Measurements from ENCODE around the gene VWA3B. TPM values are rescaled to one million over a fixed set of nuclear protein-coding genes. Genes with fewer than 3 reads are reported as not detected.
"Not testable (repeated sequence)": the region's sequence is repeated elsewhere in the genome, so short reads cannot be mapped to it uniquely, and the experiment has no call there.

Gene VWA3B
- total and polyA plus RNA-seq, 2 experiments from 2014 or later: 0.80 TPM; not detected in 1

DNA sequence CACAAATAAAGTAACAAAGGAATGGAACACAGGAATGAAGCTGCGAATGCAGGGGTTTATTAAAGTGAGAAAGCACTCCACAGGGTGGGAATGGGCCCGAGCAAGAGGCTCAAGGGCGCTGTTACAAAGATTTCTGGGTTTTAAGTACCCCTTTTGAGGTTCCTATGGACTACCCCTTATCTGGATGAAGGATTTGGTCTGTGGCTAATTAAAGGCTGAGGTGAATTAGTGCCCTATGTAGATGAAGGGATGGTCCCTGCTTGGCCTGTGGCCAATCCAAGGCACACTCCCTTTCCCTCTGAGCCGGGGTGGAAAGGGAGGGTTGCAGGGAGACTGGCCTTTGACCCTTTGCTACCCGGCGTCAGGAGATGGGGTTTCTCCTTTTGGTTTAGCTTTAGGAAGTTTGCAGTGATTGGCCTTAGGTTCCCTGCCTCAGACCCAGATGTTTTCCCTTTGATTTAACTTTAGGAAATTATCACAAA is 211.8 kb downstream of the VWA3B start:
- H3K4me1 ChIP-seq (ENCODE audit: insufficient read depth): no peaks in the 10 kb centered on the region
- H3K4me2 ChIP-seq: no peak overlapping the region
- H3K9me3 ChIP-seq (ENCODE audit: low read depth): no peaks in the 10 kb centered on the region
- no peaks in the 10 kb centered on the region for H4K20me1 ChIP-seq (ENCODE audit: insufficient read depth, poor library complexity, severe bottlenecking)
- no peak overlapping the region for H3K27ac ChIP-seq
- H3K36me3 ChIP-seq (replicated peaks; ENCODE audit: insufficient read depth, low read depth): no peaks in the 10 kb centered on the region
- no peaks in the 10 kb centered on the region for H3K27me3 ChIP-seq
- TF ChIP-seq CTCF (IDR thresholded peaks at IDR 0.05; ENCODE audit: poor library complexity): no peak
- TF ChIP-seq EZH2 (IDR thresholded peaks at IDR 0.05; ENCODE audit: borderline replicate concordance): no peak
- WGBS (ENCODE audit: low lambda C conversion rate, missing lambda C conversion rate): 57% methylated on average over 6 of the region's 6 CpGs
- no peak overlapping the region for H3K4me3 ChIP-seq
- H3K9me2 ChIP-seq (replicated peaks; ENCODE audit: insufficient read depth): no peaks in the 10 kb centered on the region
- no peak overlapping the region for H2AFZ ChIP-seq
- H3K79me2 ChIP-seq: no peaks in the 10 kb centered on the region
- DNase-seq (ENCODE audit: low spot score): no peak

DNA sequence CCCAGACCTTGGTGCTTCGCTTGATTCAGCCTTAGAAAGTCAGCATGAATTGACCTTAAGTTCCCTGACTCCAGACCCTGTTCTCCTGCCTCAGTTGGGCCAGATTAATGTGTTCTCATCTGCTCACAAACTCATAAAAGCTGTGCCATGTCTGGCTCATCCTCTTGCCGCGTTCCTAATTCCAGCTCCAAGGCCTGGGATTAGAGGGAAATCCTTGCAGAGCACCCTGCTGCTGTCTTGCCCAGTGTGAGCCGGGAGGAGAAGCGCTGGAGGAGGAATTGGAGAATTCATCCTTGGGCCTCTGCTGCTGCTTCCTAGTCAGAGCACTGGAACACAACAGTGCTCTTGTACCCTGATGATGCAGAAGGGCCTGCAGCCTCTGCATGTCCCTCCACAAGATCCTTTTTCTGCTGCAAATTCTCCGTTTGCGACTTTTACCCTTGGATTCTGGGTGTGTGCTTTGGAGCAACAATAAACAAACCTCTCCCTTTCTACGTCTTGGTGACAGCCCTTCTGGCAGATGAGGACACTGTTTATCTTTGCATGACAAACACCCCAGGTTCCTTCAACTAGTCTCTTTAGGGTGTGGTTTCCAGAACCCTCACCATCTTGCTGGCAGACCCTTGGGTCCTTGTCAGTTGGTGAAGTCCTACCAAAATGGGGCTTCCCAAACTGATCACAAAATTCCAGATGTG is 212.4 kb downstream of the VWA3B start:
- Histone ChIP-seq H3K27ac (no peak overlapping the region), H3K4me1 (ENCODE audit: insufficient read depth) (no peaks in the 10 kb centered on the region), H3K27me3 (no peaks in the 10 kb centered on the region), H3K9me2 (replicated peaks; ENCODE audit: insufficient read depth) (no peaks in the 10 kb centered on the region), H3K36me3 (replicated peaks; ENCODE audit: insufficient read depth, low read depth) (no peaks in the 10 kb centered on the region), H3K4me2 (no peak overlapping the region), H2AFZ (no peak overlapping the region), H3K4me3 (no peak overlapping the region), H4K20me1 (ENCODE audit: insufficient read depth, poor library complexity, severe bottlenecking) (no peaks in the 10 kb centered on the region), H3K9me3 (ENCODE audit: low read depth) (no peaks in the 10 kb centered on the region), H3K79me2 (no peaks in the 10 kb centered on the region)
- 50% methylated on average over 8 of the region's 8 CpGs for WGBS (ENCODE audit: low lambda C conversion rate, missing lambda C conversion rate)
- no peak for TF ChIP-seq EZH2 (IDR thresholded peaks at IDR 0.05; ENCODE audit: borderline replicate concordance)
- DNase-seq (ENCODE audit: low spot score): no peak

DNA sequence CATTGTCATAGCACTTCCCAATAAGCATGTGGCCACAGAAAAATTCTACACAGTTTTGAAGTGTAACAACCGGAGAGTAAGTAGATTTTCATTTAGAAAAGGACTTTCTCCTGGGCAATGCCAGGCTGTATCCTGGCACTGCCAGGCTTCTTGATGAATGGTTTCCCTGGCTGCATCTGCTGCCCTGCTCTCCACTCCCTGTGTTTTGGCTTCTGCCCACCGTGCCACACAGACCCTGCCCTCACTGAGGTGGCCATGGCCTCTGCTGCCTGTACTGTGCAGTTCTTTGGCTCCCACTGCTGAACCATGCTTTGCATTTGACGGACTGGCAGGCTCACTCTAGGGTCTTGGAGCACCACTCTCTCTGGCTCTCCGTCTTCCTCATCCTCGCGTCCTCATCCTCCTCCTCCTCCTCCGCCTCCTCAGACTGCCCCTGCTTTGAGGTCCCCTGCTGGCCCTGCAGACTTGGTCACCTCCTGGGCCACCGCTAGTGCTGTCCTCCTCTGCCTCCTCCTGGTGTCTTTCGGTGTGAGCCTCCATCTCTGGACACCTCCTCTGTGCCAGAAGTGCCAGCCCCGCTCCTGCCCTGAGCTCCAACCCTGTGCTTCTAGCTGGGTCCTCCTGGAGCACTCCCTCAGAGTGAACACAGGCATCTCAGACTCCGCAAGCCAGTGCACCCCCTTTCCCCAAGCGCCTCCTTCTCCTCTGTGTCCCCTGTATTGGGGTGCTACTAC is 213.3 kb downstream of the VWA3B start:
- Histone ChIP-seq H3K9me2 (replicated peaks; ENCODE audit: insufficient read depth) (no peaks in the 10 kb centered on the region), H3K4me1 (ENCODE audit: insufficient read depth) (no peaks in the 10 kb centered on the region), H3K79me2 (no peaks in the 10 kb centered on the region), H3K27ac (no peak overlapping the region), H4K20me1 (ENCODE audit: insufficient read depth, poor library complexity, severe bottlenecking) (no peaks in the 10 kb centered on the region), H3K4me3 (no peak overlapping the region), H3K27me3 (no peaks in the 10 kb centered on the region), H2AFZ (no peak overlapping the region), H3K4me2 (no peak overlapping the region), H3K9me3 (ENCODE audit: low read depth) (no peaks in the 10 kb centered on the region), H3K36me3 (replicated peaks; ENCODE audit: insufficient read depth, low read depth) (no peaks in the 10 kb centered on the region)
- TF ChIP-seq EZH2 (IDR thresholded peaks at IDR 0.05; ENCODE audit: borderline replicate concordance) (no peak), EZH2phosphoT487 (IDR thresholded peaks at IDR 0.05; ENCODE audit: low read depth, severe bottlenecking, unreplicated experiment) (no peak), CTCF (IDR thresholded peaks at IDR 0.05; ENCODE audit: poor library complexity) (no peak)
- 97% methylated on average over 11 of the region's 12 CpGs for WGBS (ENCODE audit: low lambda C conversion rate, missing lambda C conversion rate)
- DNase-seq (ENCODE audit: low spot score): no peak

DNA sequence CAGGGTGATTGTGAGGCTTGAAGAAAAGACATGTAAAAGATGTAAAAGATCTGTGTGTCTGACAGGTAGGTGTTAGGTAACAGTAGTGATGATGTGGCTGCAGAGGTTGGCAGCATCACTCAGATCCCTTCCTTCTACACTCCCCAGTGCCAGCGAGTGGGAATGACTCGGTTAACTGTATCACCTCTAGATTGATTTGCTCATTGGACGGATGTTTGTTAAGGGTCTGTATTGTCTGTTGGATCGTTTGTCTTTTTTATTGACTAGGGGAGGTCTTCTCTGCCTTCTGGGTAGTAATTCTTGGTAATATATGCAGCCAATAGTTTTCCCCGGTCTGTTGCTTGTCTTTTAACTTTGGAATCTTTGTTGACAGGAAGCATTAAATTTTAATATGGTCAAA is 214.5 kb downstream of the VWA3B start:
- no peak for DNase-seq (ENCODE audit: low spot score)
- Histone ChIP-seq H3K79me2 (no peaks in the 10 kb centered on the region), H3K4me2 (no peak overlapping the region), H3K9me3 (ENCODE audit: low read depth) (no peaks in the 10 kb centered on the region), H3K36me3 (replicated peaks; ENCODE audit: insufficient read depth, low read depth) (no peaks in the 10 kb centered on the region), H3K4me1 (ENCODE audit: insufficient read depth) (no peaks in the 10 kb centered on the region), H3K4me3 (no peak overlapping the region), H3K9me2 (replicated peaks; ENCODE audit: insufficient read depth) (no peaks in the 10 kb centered on the region), H4K20me1 (ENCODE audit: insufficient read depth, poor library complexity, severe bottlenecking) (no peaks in the 10 kb centered on the region), H2AFZ (no peak overlapping the region), H3K27ac (no peak overlapping the region), H3K27me3 (no peaks in the 10 kb centered on the region)
- TF ChIP-seq CTCF (IDR thresholded peaks at IDR 0.05; ENCODE audit: poor library complexity): no peak
- no peak for TF ChIP-seq EZH2phosphoT487 (IDR thresholded peaks at IDR 0.05; ENCODE audit: low read depth, severe bottlenecking, unreplicated experiment)
- no peak for TF ChIP-seq EZH2 (IDR thresholded peaks at IDR 0.05; ENCODE audit: borderline replicate concordance)
- WGBS (ENCODE audit: low lambda C conversion rate, missing lambda C conversion rate): 62% methylated on average over 5 of the region's 5 CpGs

DNA sequence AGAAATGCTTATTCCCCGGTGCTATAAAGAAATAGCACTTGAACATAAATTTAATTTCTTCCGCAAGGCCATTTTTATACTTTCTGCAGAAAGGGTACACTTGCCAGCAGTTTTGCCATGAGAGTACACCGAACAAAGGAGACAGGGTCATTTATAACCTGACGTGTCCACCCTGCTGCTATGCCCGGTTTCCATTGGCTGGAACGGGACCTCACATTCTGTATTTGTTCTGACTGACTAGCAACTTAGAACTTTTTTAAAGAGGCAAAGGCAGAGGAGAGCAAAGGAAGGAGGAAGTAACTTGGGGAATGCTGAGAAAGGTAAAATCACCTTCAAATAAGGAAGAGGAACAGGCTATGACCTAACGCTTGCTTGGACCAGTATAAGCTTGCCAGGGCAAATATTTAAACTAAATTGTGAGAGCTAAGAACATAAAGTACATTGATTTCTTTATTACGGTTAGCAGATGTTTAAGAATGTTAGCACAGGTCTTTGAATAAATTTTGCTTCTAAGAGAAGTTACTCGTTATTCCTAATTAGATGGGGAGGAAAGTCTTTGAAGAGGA is 220.2 kb downstream of the VWA3B start:
- not testable (repeated sequence) for H3K9me3 ChIP-seq (ENCODE audit: low read depth); H3K27me3 ChIP-seq; DNase-seq (ENCODE audit: low spot score); H2AFZ ChIP-seq; H3K36me3 ChIP-seq (replicated peaks; ENCODE audit: insufficient read depth, low read depth); H3K4me3 ChIP-seq; H4K20me1 ChIP-seq (ENCODE audit: insufficient read depth, poor library complexity, severe bottlenecking); H3K9me2 ChIP-seq (replicated peaks; ENCODE audit: insufficient read depth); H3K4me1 ChIP-seq (ENCODE audit: insufficient read depth); H3K4me2 ChIP-seq; H3K79me2 ChIP-seq; H3K27ac ChIP-seq
- 76% methylated on average over 9 of the region's 9 CpGs for WGBS (ENCODE audit: low lambda C conversion rate, missing lambda C conversion rate)
